ENCODE results near the gene TRAIP. TPM values are rescaled to one million over a fixed set of nuclear protein-coding genes. Genes with fewer than 3 reads are reported as not detected.

TRAIP gene
- total and polyA plus RNA-seq, 8 donors = 0.79 to 2.5 (median 1.1) TPM

- Histone ChIP-seq H3K36me3 (no peaks in the 10 kb centered on the region), H3K9me3 (no peaks in the 10 kb centered on the region), H3K27ac (no peak overlapping the region), H3K27me3 (no peaks in the 10 kb centered on the region), H3K4me1 (no peaks in the 10 kb centered on the region), H3K4me3 (no peak overlapping the region)
- WGBS, 2 donors = 72 to 84% methylated on average over 4 of the region's 4 CpGs
- intact Hi-C loops (cut with DNase I) = no loop called here
- DNase-seq = no peak
- no peak for FAIRE-seq
- TF ChIP-seq, protein P1, sequence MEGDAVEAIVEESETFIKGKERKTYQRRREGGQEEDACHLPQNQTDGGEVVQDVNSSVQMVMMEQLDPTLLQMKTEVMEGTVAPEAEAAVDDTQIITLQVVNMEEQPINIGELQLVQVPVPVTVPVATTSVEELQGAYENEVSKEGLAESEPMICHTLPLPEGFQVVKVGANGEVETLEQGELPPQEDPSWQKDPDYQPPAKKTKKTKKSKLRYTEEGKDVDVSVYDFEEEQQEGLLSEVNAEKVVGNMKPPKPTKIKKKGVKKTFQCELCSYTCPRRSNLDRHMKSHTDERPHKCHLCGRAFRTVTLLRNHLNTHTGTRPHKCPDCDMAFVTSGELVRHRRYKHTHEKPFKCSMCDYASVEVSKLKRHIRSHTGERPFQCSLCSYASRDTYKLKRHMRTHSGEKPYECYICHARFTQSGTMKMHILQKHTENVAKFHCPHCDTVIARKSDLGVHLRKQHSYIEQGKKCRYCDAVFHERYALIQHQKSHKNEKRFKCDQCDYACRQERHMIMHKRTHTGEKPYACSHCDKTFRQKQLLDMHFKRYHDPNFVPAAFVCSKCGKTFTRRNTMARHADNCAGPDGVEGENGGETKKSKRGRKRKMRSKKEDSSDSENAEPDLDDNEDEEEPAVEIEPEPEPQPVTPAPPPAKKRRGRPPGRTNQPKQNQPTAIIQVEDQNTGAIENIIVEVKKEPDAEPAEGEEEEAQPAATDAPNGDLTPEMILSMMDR (IDR thresholded peaks at IDR 0.05) = no peak
- ATAC-seq = no peak
Measured at GRCh38 chr3:49794431-49794830, 61.9 kb downstream of the TRAIP start.

GRCh38 chr3:49793486-49794085, 62.8 kb downstream of the TRAIP start:
- Histone ChIP-seq H3K4me3 (no peak overlapping the region), H3K27me3 (no peaks in the 10 kb centered on the region), H3K4me1 (no peaks in the 10 kb centered on the region), H3K9me3 (no peaks in the 10 kb centered on the region), H3K27ac (no peak overlapping the region), H3K36me3 (no peaks in the 10 kb centered on the region)
- FAIRE-seq (no peak), DNase-seq (no peak), ATAC-seq (no peak)
- WGBS, 2 donors = 78 to 84% methylated on average over 13 of the region's 13 CpGs
- TF ChIP-seq, protein P1 (IDR thresholded peaks at IDR 0.05) = no peak
- intact Hi-C loops (cut with DNase I) = no loop called here

DNA sequence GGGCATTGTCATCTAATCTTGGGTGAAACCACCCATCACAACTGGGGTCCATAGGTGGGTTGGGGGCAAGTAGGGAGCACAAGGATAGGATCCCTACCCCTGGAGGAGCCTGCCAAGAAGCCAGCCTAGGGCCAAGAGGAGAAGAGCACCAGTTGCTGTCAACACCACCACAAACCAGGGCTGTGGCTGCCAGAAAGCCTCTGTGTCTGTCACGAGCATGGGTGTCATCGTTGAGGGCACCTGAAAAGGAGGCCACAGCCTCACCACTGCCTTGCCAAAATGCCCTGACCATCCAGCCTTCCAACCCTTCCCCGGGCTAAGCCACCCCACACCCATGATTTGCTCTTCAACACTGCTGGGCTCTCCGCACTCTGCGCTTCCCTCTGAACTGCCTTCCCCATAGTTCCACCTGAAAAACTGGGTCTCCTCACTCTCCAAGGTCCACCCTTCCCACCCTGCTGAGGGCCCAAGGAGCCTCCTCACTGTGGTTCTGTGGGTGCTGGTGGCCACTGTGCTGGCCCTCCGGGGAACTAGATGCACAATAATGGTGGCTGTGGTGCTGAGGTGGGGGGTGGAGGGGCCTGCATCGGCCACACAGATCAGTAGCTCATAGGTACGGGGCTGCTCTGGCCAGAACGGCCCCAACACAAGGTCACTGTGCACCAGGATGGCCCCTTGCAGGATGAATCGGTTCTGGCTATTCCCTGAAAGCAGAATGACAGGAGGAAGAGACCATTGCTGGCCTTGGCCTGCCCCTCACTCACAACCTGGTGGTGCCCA, 63.8 kb downstream of the TRAIP start:
- no peak overlapping the region for H3K4me3 ChIP-seq
- intact Hi-C loops (cut with DNase I) = no loop called here
- WGBS, 2 donors = 71 to 75% methylated on average over 10 of the region's 10 CpGs
- FAIRE-seq (no peak), ATAC-seq (no peak), DNase-seq (peak in 1 of 6 donors; percentile 28)
- no peak overlapping the region for H3K27ac ChIP-seq
- no peaks in the 10 kb centered on the region for H3K36me3 ChIP-seq
- no peaks in the 10 kb centered on the region for H3K9me3 ChIP-seq
- no peaks in the 10 kb centered on the region for H3K4me1 ChIP-seq
- TF ChIP-seq, protein P1 (IDR thresholded peaks at IDR 0.05) = no peak
- no peaks in the 10 kb centered on the region for H3K27me3 ChIP-seq

- TF ChIP-seq, protein P1 (IDR thresholded peaks at IDR 0.05) = no peak
- Histone ChIP-seq H3K9me3 (no peaks in the 10 kb centered on the region), H3K27me3 (no peaks in the 10 kb centered on the region), H3K4me1 (peaks cover 0 to 5% (median 0%) of the 10 kb centered on the region in 3 donors), H3K4me3 (no peak overlapping the region), H3K36me3 (no peaks in the 10 kb centered on the region), H3K27ac (no peak overlapping the region)
- intact Hi-C loops (cut with DNase I) = no loop called here
- no peak for ATAC-seq
- peak in 2 of 6 donors; percentile 9 to 16 for DNase-seq
- no peak for FAIRE-seq
- 74 to 77% methylated on average over 4 of the region's 4 CpGs for WGBS, 2 donors
Measured at GRCh38 chr3:49791571-49791970, 64.8 kb downstream of the TRAIP start.

All from pancreas (tissue), 10 donors.